Cardiac muscle cell (in vitro differentiated cells and primary cell): ENCODE data around the gene DCAF17. TPM values are rescaled to one million over a fixed set of nuclear protein-coding genes. Genes with fewer than 3 reads are reported as not detected.

Source experiments
- DNase-seq, 2 donors: peaks; one replicate each; pipeline versions ENCODE4 v3.0.0 to v3.0.0-alpha.2; 2010 to 2017; ENCODE audit warnings: low read depth in 1 of 2, low spot score in 1 of 2
- H3K27ac ChIP-seq: fragments of 200-600 bp; sonication (generic); 2 replicates; pipeline ENCODE4 v1.5.1; 2016
- H3K27me3 ChIP-seq: fragments of 200-600 bp; sonication (generic); 2 replicates; pipeline ENCODE4 v1.6.0; 2016; ENCODE audit warnings: control low read depth
- H3K36me3 ChIP-seq: fragments of 200-600 bp; sonication (generic); 2 replicates; pipeline ENCODE4 v1.5.1; 2016; ENCODE audit warnings: control low read depth
- H3K4me1 ChIP-seq: fragments of 200-600 bp; sonication (generic); 2 replicates; pipeline ENCODE4 v1.8.1; 2017; ENCODE audit warnings: low read depth, mild to moderate bottlenecking, mixed run types
- H3K4me3 ChIP-seq: fragments of 200-600 bp; sonication (generic); 2 replicates; pipeline ENCODE4 v1.5.1; 2016; ENCODE audit warnings: mild to moderate bottlenecking
- H3K9me3 ChIP-seq: fragments of 200-600 bp; sonication (generic); 2 replicates; pipeline ENCODE4 v1.5.1; 2017; ENCODE audit warnings: low read depth, mild to moderate bottlenecking, control low read depth
- CTCF ChIP-seq: IDR thresholded peaks from 2 replicates; pipeline ENCODE4 v1.5.1; 2012; ENCODE audit warnings: low read depth, mild to moderate bottlenecking, low read length
- polyA plus RNA-seq: library from polyadenylated mRNA; unstranded; fragments of >200 nt; fragmentation: Nextera tagmentation; extraction: Ambion mirVana; gene quantifications from 2 replicates; pipeline ENCODE4 v1.2.1, GENCODE V29; 2016
- total RNA-seq: library from RNA; depleted of rRNA; stranded (reverse); fragments of >200 nt; gene quantifications from 2 replicates; pipeline ENCODE4 v1.2.3, GENCODE V29; 2016

Gene DCAF17
- total and polyA plus RNA-seq, 2 experiments from 2014 or later: 9.5 to 11.4 TPM

GRCh38 chr2:171390941-171391516, 43.0 kb upstream of the DCAF17 start:
- no peaks in the 10 kb centered on the region for H3K9me3 ChIP-seq
- H3K27ac ChIP-seq: no peak overlapping the region
- H3K4me1 ChIP-seq: peaks cover 9% of the 10 kb centered on the region
- TF ChIP-seq CTCF: no peak
- DNase-seq: peak in 1 of 2 donors; percentile 55
- no peak overlapping the region for H3K4me3 ChIP-seq
- H3K36me3 ChIP-seq: no peaks in the 10 kb centered on the region
- H3K27me3 ChIP-seq: no peaks in the 10 kb centered on the region

- no peak for DNase-seq
- H3K27me3 ChIP-seq: no peaks in the 10 kb centered on the region
- H3K9me3 ChIP-seq: no peaks in the 10 kb centered on the region
- H3K36me3 ChIP-seq: no peaks in the 10 kb centered on the region
- H3K27ac ChIP-seq: no peak overlapping the region
- no peak overlapping the region for H3K4me3 ChIP-seq
- no peak for TF ChIP-seq CTCF
- H3K4me1 ChIP-seq: peaks cover 9% of the 10 kb centered on the region
Measured at GRCh38 chr2:171391532-171391931, 42.5 kb upstream of the DCAF17 start.

DNA sequence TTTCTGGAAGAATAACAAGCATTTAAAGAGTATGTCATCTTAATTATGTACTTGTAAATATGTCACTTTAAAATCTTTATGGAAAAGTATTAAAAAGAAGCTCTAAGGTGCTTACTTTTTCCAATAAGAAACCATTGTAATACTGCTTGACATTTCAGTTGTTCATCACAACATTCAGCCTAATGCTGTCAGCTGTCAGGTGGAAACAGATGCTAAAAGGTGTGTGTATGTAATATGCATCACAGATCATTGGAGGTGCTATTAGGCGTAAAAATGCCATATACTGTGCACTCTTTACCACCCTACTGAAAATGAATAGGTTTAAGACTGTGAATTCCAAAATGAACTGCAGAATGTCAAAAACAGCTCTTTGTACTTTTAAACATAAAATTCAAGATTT, 40.5 kb upstream of the DCAF17 start:
- no peak for TF ChIP-seq CTCF
- no peak overlapping the region for H3K4me3 ChIP-seq
- H3K27ac ChIP-seq: no peak overlapping the region
- no peak for DNase-seq
- H3K4me1 ChIP-seq: peaks cover 9% of the 10 kb centered on the region
- H3K27me3 ChIP-seq: no peaks in the 10 kb centered on the region
- H3K36me3 ChIP-seq: no peaks in the 10 kb centered on the region
- H3K9me3 ChIP-seq: no peaks in the 10 kb centered on the region

DNA sequence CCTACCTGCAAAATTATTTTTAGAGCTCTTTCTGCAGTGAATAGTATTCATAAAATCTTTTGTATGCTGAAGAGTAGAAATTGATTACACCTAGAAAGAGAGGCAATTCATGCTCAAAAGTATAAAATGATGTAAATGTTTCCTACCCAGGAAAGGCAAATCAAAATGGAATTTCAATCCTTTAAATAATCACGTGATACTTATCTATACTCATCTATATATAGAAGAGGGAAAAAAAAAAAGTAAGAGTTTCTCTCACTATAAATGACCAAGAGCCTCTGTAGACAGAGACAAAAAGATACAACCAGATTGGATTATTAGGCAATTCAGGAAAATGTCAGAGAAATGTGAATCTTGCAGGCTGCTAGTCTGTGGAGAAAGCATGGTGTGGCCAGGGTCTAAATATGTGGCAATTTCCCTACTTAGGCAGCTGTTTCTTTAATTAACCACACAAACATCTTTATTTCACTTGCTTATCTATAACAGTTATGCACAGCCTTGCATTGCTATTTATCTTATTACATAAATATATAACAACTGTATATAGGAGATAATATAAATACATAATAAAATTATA, 39.8 kb upstream of the DCAF17 start:
- no peaks in the 10 kb centered on the region for H3K27me3 ChIP-seq
- no peak for TF ChIP-seq CTCF
- peak in 1 of 2 donors; percentile 45 for DNase-seq

GRCh38 chr2:171399292-171399691, 34.7 kb upstream of the DCAF17 start:
- H3K4me1 ChIP-seq: peaks cover 3% of the 10 kb centered on the region
- no peak for DNase-seq
- no peaks in the 10 kb centered on the region for H3K27me3 ChIP-seq
- no peak for TF ChIP-seq CTCF
- no peak overlapping the region for H3K27ac ChIP-seq
- no peaks in the 10 kb centered on the region for H3K36me3 ChIP-seq
- no peaks in the 10 kb centered on the region for H3K9me3 ChIP-seq
- no peak overlapping the region for H3K4me3 ChIP-seq

More for the DNA sequence above, 39.8 kb upstream of the DCAF17 start:
- Histone ChIP-seq H3K27ac (no peak overlapping the region), H3K9me3 (no peaks in the 10 kb centered on the region), H3K4me3 (no peak overlapping the region), H3K36me3 (no peaks in the 10 kb centered on the region), H3K4me1 (peaks cover 9% of the 10 kb centered on the region)
